Measurements from ENCODE around the gene CCDC142.

Gene CCDC142

GRCh38 chr2:74482801-74483674, at the start of gene CCDC142, which contains the start of gene TTC31:
TSS of gene CCDC142 (minus strand) at chr2:74482998. CDS start at chr2:74482837, 161 bp downstream.
TSS of gene TTC31 (plus strand) at chr2:74483081. CDS start at chr2:74483096, 15 bp downstream.
- DNase-seq (ENCODE audit: low spot score), result peak; percentile 88

- DNase-seq (ENCODE audit: low spot score), result no peak
Observed at GRCh38 chr2:74532222-74532621, 49.4 kb upstream of the CCDC142 start.

- no peak for DNase-seq (ENCODE audit: low spot score)
Observed at GRCh38 chr2:74531666-74532065, 48.9 kb upstream of the CCDC142 start.

GRCh38 chr2:74530239-74531187, 47.7 kb upstream of the CCDC142 start:
- peak; percentile 55 for DNase-seq (ENCODE audit: low spot score)

- peak; percentile 94 for DNase-seq (ENCODE audit: low spot score)
Observed at GRCh38 chr2:74529357-74530238, 46.8 kb upstream of the CCDC142 start, which contains the start of the genes AUP1 and HTRA2. TSS of gene AUP1 (minus strand) at chr2:74529706. CDS start at chr2:74529629, 77 bp downstream. TSS of gene HTRA2 (plus strand) at chr2:74529933. CDS start at chr2:74530007, 74 bp downstream.

- DNase-seq (ENCODE audit: low spot score), result no peak
Observed at GRCh38 chr2:74528600-74529356, 46.0 kb upstream of the CCDC142 start.

GRCh38 chr2:74527741-74528140, 44.9 kb upstream of the CCDC142 start:
- no peak for DNase-seq (ENCODE audit: low spot score)

- DNase-seq (ENCODE audit: low spot score), result no peak
Observed at GRCh38 chr2:74526649-74527230, 43.9 kb upstream of the CCDC142 start.

GRCh38 chr2:74525717-74526648, 43.2 kb upstream of the CCDC142 start, which contains the start of gene DQX1:
TSS of gene DQX1 (minus strand) at chr2:74526231. CDS start at chr2:74525729, 502 bp downstream.
- no peak for DNase-seq (ENCODE audit: low spot score)

- DNase-seq (ENCODE audit: low spot score), result no peak
Observed at GRCh38 chr2:74524955-74525716, 42.3 kb upstream of the CCDC142 start.

GRCh38 chr2:74524005-74524404, 41.2 kb upstream of the CCDC142 start:
- DNase-seq (ENCODE audit: low spot score), result no peak

GRCh38 chr2:74522516-74522915, 39.7 kb upstream of the CCDC142 start:
- DNase-seq (ENCODE audit: low spot score), result no peak

GRCh38 chr2:74516650-74517049, 33.9 kb upstream of the CCDC142 start:
- DNase-seq (ENCODE audit: low spot score), result no peak

GRCh38 chr2:74515981-74516633, 33.3 kb upstream of the CCDC142 start:
- DNase-seq (ENCODE audit: low spot score), result peak; percentile 83

GRCh38 chr2:74515271-74515980, 32.6 kb upstream of the CCDC142 start:
- DNase-seq (ENCODE audit: low spot score), result peak; percentile 38

GRCh38 chr2:74514368-74515270, 31.8 kb upstream of the CCDC142 start, which contains the start of gene TLX2:
TSS of gene TLX2 (plus strand) at chr2:74514450. CDS start at chr2:74514807, 357 bp downstream.
- peak; percentile 87 for DNase-seq (ENCODE audit: low spot score)

Data from D341Med (cell line).